SK-N-SH treated with all-trans-retinoic acid at 6 μM for 48 hours (cell line): Measurements from ENCODE around the gene LRP10.

Experiments used
- ATAC-seq: fragments of 200-7000 bp; cut with Tn5 transposase; 3 replicates; pipeline ENCODE4 v1.9.1; 2020; ENCODE audit warnings: mild to moderate bottlenecking, moderate library complexity
- ARNTL ChIP-seq: fragments of 450-650 bp; formaldehyde crosslinking; IDR thresholded peaks from 2 replicates; pipeline ENCODE4 v1.5.0; 2020; ENCODE audit warnings: low read depth, mild to moderate bottlenecking, moderate library complexity, borderline replicate concordance
- BACH2 ChIP-seq: fragments of 250-450 bp; sonication (Bioruptor Pico); IDR thresholded peaks from 2 replicates; pipeline ENCODE4 v1.9.0; 2021; ENCODE audit warnings: mild to moderate bottlenecking, borderline replicate concordance
- CSDC2 ChIP-seq: fragments of 250-450 bp; sonication (Bioruptor Pico); IDR thresholded peaks from 2 replicates; pipeline ENCODE4 v1.5.0; 2020; ENCODE audit warnings: mild to moderate bottlenecking, moderate library complexity
- GLIS3 ChIP-seq: fragments of 250-450 bp; sonication (Bioruptor Pico); IDR thresholded peaks from 2 replicates; pipeline ENCODE4 v1.5.0; 2020; ENCODE audit warnings: mild to moderate bottlenecking, moderate library complexity
- ISL1 ChIP-seq: fragments of 250-450 bp; sonication (Bioruptor Pico); IDR thresholded peaks from 2 replicates; pipeline ENCODE4 v2.1.2; 2022; ENCODE audit warnings: mild to moderate bottlenecking, moderate library complexity
- OSR1 ChIP-seq: fragments of 250-450 bp; sonication (Bioruptor Pico); IDR thresholded peaks from 2 replicates; pipeline ENCODE4 v1.8.0; 2022; ENCODE audit warnings: moderate library complexity, mild to moderate bottlenecking, inconsistent platforms
- PPARA ChIP-seq: fragments of 250-450 bp; sonication (Bioruptor Pico); IDR thresholded peaks from 2 replicates; pipeline ENCODE4 v1.5.0; 2020; ENCODE audit warnings: mild to moderate bottlenecking, borderline replicate concordance
- RARB ChIP-seq: fragments of 250-450 bp; sonication (Bioruptor Pico); IDR thresholded peaks from 2 replicates; pipeline ENCODE4 v1.8.0; 2021; ENCODE audit warnings: mild to moderate bottlenecking, moderate library complexity
- TCF4 ChIP-seq: fragments of 250-450 bp; sonication (Bioruptor Pico); IDR thresholded peaks from 2 replicates; pipeline ENCODE4 v1.8.0; 2021; ENCODE audit warnings: mild to moderate bottlenecking, moderate library complexity, borderline replicate concordance
- TOX ChIP-seq: fragments of 250-450 bp; sonication (Bioruptor Pico); IDR thresholded peaks from 2 replicates; pipeline ENCODE4 v1.8.0; 2021; ENCODE audit warnings: mild to moderate bottlenecking, moderate library complexity, borderline replicate concordance
- ZC3H10 ChIP-seq: fragments of 250-450 bp; sonication (Bioruptor Pico); IDR thresholded peaks from 2 replicates; pipeline ENCODE4 v1.5.1; 2021; ENCODE audit warnings: mild to moderate bottlenecking, moderate library complexity
- ZFP30 ChIP-seq: fragments of 450-650 bp; formaldehyde crosslinking; IDR thresholded peaks from 2 replicates; pipeline ENCODE4 v1.5.0; 2022; ENCODE audit warnings: mild to moderate bottlenecking, moderate library complexity
- ZNF565 ChIP-seq: fragments of 450-650 bp; formaldehyde crosslinking; conservative IDR thresholded peaks from 2 replicates; pipeline ENCODE4 v1.5.0; 2020; ENCODE audit warnings: low read depth, mild to moderate bottlenecking, moderate library complexity
- ZNF70 ChIP-seq: fragments of 450-650 bp; formaldehyde crosslinking; IDR thresholded peaks from 2 replicates; pipeline ENCODE4 v1.5.0; 2020; ENCODE audit warnings: mild to moderate bottlenecking, moderate library complexity
- ZNF8 ChIP-seq: fragments of 450-650 bp; formaldehyde crosslinking; IDR thresholded peaks from 2 replicates; pipeline ENCODE4 v1.5.0; 2020; ENCODE audit warnings: mild to moderate bottlenecking, moderate library complexity
- TF ChIP-seq, protein P1 (sequence below): fragments of 250-450 bp; sonication (Bioruptor Pico); IDR thresholded peaks from 2 replicates; pipeline ENCODE4 v1.8.0; 2021; ENCODE audit warnings: low read depth, mild to moderate bottlenecking, moderate library complexity, borderline replicate concordance
- TF ChIP-seq, protein P2 (sequence below): fragments of 250-450 bp; sonication (Bioruptor Pico); IDR thresholded peaks from 2 replicates; pipeline ENCODE4 v1.5.1; 2020; ENCODE audit warnings: low read depth, mild to moderate bottlenecking, moderate library complexity
- TF ChIP-seq, protein P3 (sequence below): fragments of 250-450 bp; sonication (Bioruptor Pico); IDR thresholded peaks from 2 replicates; pipeline ENCODE4 v1.8.0; 2020; ENCODE audit warnings: mild to moderate bottlenecking, moderate library complexity, borderline replicate concordance

LRP10 gene

DNA sequence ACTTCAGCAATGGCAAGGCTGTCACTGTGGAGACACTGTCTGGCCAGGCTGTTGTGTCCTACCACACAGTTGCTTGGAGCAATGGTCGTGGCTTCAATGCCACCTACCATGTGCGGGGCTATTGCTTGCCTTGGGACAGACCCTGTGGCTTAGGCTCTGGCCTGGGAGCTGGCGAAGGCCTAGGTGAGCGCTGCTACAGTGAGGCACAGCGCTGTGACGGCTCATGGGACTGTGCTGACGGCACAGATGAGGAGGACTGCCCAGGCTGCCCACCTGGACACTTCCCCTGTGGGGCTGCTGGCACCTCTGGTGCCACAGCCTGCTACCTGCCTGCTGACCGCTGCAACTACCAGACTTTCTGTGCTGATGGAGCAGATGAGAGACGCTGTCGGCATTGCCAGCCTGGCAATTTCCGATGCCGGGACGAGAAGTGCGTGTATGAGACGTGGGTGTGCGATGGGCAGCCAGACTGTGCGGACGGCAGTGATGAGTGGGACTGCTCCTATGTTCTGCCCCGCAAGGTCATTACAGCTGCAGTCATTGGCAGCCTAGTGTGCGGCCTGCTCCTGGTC is 4.3 kb downstream of the LRP10 start (continued):
- no peak for TF ChIP-seq ARNTL (CRISPR knock-in tag)
- TF ChIP-seq, all 23 proteins: peak for 0

DNA sequence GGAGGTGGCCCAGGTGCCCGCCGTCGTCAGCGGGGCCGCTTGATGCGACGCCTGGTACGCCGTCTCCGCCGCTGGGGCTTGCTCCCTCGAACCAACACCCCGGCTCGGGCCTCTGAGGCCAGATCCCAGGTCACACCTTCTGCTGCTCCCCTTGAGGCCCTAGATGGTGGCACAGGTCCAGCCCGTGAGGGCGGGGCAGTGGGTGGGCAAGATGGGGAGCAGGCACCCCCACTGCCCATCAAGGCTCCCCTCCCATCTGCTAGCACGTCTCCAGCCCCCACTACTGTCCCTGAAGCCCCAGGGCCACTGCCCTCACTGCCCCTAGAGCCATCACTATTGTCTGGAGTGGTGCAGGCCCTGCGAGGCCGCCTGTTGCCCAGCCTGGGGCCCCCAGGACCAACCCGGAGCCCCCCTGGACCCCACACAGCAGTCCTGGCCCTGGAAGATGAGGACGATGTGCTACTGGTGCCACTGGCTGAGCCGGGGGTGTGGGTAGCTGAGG is 5.5 kb downstream of the LRP10 start:
- no peak for TF ChIP-seq RARB (CRISPR knock-in tag)
- TF ChIP-seq, protein P1, sequence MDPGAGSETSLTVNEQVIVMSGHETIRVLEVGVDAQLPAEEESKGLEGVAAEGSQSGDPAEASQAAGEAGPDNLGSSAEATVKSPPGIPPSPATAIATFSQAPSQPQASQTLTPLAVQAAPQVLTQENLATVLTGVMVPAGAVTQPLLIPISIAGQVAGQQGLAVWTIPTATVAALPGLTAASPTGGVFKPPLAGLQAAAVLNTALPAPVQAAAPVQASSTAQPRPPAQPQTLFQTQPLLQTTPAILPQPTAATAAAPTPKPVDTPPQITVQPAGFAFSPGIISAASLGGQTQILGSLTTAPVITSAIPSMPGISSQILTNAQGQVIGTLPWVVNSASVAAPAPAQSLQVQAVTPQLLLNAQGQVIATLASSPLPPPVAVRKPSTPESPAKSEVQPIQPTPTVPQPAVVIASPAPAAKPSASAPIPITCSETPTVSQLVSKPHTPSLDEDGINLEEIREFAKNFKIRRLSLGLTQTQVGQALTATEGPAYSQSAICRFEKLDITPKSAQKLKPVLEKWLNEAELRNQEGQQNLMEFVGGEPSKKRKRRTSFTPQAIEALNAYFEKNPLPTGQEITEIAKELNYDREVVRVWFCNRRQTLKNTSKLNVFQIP (CRISPR knock-in tag), result no peak
- ATAC-seq, result no peak

DNA sequence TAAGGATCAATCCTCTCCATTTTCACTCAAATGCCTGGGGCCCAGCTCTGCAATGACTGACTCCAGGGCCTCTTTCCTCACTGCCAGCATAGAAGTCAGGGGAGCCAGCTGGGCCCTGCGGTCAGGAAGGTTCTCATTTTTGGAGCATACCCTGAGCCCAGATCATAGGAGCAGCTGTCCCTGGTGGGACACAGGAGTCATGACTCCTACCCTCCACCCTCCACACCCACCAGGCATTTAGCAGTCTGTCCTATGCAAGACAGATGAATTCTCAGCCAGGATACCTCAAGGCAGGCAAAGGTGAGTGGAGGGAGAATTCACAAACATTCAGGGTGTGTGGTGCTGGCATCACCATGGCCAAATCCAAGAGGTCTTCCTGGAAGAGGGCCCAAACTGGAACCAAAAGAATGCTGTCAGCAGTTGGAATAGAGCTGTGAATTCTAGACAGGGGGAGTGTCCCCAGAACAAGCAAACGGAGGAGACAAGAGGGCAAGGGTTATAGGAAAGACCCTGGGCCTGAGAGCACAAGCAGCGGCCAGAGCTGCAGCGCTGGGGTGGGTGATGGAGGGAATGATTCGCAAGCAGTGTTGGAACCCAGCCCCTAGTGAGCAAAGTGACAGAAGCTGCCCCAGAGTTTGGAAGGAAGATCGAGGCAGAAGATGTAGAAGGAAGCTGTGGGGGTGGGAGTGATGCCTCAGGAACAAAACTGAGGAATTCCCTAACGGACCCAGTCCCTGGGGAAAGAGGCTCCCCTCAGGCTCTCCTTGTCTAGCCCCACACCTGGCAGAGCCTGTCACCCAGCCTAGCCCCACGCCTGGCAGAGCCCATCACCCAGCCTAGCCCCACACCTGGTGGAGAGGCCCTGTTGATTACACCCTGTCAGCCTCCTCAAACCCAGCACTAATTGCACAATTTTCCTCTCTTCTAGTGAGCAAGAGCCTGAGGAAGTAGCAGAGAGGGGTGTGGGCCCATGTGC is 7.0 kb downstream of the LRP10 start:
- no peak for ATAC-seq
- no peak for TF ChIP-seq ARNTL (CRISPR knock-in tag)
- TF ChIP-seq GLIS3, result no peak
- TF ChIP-seq PPARA (CRISPR knock-in tag), result no peak
- TF ChIP-seq ZFP30 (CRISPR knock-in tag), result no peak
- no peak for TF ChIP-seq ZNF70
- no peak for TF ChIP-seq ISL1 (CRISPR knock-in tag)
- no peak for TF ChIP-seq OSR1 (CRISPR knock-in tag)

DNA sequence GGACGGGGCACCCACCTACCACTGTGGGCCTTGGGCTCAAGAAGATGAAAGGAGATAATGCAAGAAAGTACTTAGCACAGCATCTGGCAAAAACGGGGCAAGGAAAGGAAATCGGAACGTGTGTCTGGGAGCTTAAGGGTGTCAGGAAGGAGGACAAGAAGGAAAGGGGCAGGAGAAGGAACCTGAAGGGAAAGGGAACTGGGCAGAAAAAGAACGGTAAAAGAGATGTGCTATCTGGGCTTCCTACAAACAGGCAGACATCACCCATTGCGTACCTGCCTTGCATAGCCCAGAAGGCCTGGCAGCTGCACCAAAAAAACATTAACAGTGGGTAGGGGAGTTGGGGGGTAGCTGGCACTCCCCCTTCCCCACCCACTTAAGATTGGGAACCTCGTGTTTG is 10.5 kb downstream of the LRP10 start:
- TF ChIP-seq ZNF565, result no peak
- no peak for ATAC-seq

DNA sequence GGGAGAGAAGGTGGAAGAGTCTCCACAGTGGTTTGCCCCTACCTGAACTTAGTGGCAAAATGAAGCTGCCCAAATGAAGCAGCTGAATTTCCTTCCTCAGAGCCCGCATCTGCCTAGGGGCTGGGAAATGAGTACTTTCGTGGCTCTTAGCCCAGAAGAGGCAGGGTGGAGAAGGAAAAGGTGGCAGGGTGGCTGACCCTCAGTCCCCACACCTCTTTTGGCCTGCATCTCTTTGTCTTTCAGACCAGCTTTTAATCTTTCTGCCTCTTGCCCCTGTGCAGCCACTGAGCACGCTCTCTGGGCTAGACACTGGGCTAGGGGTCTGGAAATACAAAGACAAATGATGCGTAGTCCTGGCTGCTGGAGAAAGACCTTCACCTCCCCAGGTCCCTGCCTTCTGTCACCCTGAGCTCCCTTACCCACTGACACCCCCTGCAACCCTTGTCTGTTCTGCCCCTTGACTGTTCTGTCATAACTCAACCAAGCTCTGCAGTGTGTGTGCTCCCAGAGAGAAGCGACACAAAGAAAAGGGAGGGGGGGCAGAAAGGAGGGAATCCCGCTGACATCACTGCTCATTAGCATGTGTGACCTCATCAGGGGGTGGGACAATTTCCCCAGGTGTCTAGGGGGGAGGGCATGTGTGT is 11.1 kb downstream of the LRP10 start:
- no peak for TF ChIP-seq ZNF8
- no peak for TF ChIP-seq OSR1 (CRISPR knock-in tag)
- TF ChIP-seq, protein P1 (CRISPR knock-in tag), result no peak
- no peak for TF ChIP-seq TCF4 (CRISPR knock-in tag)
- no peak for TF ChIP-seq ZNF70
- no peak for TF ChIP-seq ARNTL (CRISPR knock-in tag)
- no peak for TF ChIP-seq CSDC2
- TF ChIP-seq, protein P2, sequence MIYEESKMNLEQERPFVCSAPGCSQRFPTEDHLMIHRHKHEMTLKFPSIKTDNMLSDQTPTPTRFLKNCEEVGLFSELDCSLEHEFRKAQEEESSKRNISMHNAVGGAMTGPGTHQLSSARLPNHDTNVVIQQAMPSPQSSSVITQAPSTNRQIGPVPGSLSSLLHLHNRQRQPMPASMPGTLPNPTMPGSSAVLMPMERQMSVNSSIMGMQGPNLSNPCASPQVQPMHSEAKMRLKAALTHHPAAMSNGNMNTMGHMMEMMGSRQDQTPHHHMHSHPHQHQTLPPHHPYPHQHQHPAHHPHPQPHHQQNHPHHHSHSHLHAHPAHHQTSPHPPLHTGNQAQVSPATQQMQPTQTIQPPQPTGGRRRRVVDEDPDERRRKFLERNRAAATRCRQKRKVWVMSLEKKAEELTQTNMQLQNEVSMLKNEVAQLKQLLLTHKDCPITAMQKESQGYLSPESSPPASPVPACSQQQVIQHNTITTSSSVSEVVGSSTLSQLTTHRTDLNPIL (CRISPR knock-in tag), result no peak
- no peak for TF ChIP-seq PPARA (CRISPR knock-in tag)
- TF ChIP-seq BACH2 (CRISPR knock-in tag), result no peak
- TF ChIP-seq, all 23 proteins: peak for 0
- ATAC-seq, result peak; percentile 2; the same call in 1 of the 3 replicates

DNA sequence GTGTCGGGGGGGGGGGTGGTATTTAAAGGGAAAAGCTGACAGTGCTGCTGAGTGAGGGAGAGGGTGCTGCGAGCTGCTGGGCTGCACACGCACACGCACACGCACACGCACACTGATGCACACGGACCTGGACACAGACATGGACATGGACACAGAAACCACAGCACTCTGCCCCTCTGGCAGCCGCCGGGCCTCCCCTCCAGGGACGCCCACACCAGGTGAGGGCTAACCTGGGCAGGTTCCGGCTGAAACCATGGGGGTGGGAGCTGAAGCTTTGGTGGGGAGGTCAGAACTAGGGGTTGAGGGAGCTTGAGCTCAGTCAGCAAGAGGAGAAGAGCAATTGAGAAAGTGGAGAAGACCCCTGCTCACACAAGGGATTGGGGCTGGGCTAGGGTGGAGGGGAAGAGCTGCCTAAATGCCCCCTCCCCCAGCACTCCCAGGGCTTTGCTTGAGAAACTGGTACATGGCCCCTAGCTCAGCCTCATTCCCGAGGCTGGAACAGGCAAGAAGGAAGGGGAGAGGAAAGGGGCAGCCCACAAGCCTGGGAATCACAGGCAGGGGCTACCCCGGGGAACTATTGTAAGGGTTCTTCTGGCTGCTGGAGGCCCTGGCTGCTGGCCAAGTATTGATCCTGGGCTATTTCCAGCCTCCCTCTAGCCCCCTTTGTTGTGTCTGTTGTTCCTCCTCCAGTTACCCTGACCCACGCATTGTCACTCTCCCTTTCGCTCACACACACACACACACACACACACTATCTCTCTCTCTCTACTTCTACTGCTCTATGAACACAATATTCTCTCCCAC is 11.8 kb downstream of the LRP10 start, which contains the start of gene REM2:
Gene REM2 (plus strand): TSS at position 50 of the 804 bp plus-strand sequence. CDS start 66 bp downstream, at position 116.
- ATAC-seq, result no peak
- no peak for TF ChIP-seq ZFP30 (CRISPR knock-in tag)
- no peak for TF ChIP-seq TOX
- no peak for TF ChIP-seq GLIS3
- no peak for TF ChIP-seq TCF4 (CRISPR knock-in tag)
- TF ChIP-seq ZNF8, result no peak
- TF ChIP-seq, protein P3, sequence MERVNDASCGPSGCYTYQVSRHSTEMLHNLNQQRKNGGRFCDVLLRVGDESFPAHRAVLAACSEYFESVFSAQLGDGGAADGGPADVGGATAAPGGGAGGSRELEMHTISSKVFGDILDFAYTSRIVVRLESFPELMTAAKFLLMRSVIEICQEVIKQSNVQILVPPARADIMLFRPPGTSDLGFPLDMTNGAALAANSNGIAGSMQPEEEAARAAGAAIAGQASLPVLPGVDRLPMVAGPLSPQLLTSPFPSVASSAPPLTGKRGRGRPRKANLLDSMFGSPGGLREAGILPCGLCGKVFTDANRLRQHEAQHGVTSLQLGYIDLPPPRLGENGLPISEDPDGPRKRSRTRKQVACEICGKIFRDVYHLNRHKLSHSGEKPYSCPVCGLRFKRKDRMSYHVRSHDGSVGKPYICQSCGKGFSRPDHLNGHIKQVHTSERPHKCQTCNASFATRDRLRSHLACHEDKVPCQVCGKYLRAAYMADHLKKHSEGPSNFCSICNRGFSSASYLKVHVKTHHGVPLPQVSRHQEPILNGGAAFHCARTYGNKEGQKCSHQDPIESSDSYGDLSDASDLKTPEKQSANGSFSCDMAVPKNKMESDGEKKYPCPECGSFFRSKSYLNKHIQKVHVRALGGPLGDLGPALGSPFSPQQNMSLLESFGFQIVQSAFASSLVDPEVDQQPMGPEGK, result no peak
- no peak for TF ChIP-seq ZC3H10 (CRISPR knock-in tag)
- TF ChIP-seq OSR1 (CRISPR knock-in tag), result no peak
- no peak for TF ChIP-seq RARB (CRISPR knock-in tag)
- no peak for TF ChIP-seq ZNF565
- no peak for TF ChIP-seq BACH2 (CRISPR knock-in tag)
